SK-MEL-5 (cell line): ENCODE results near the gene ZYG11A. TPM values are rescaled to one million over a fixed set of nuclear protein-coding genes. Genes with fewer than 3 reads are reported as not detected.
A peak's percentile ranks its signal among the peaks of the same experiment; 100 is the strongest.
"Not testable (repeated sequence)": the region's sequence is repeated elsewhere in the genome, so short reads cannot be mapped to it uniquely, and the experiment has no call there.

Experiments
- DNase-seq: peaks from one replicate; pipeline ENCODE4 v3.0.0-alpha.2; 2016; ENCODE audit warnings: low read depth, low spot score
- in situ Hi-C: cut with HindIII; loops from 2 replicates; pipeline ENCODE4 v1.10.0; 2016; ENCODE audit warnings: low sequenced_read_pairs, high pct_unique_total_duplicates, low pct_unique_long_range_greater_than_20kb
- total RNA-seq: library from RNA; depleted of rRNA; stranded (reverse); fragments of >200 nt; shearing (Covaris generic); gene quantifications from 2 replicates; pipeline ENCODE4 v1.2.3, GENCODE V29; 2014

The ZYG11A gene
- total RNA-seq, 1 experiment from 2014 or later = not detected

GRCh38 chr1:52862666-52863458, 20.3 kb downstream of the ZYG11A start:
- in situ Hi-C loops = no loop called here

GRCh38 chr1:52867087-52867863, 24.7 kb downstream of the ZYG11A start:
- no peak for DNase-seq
- in situ Hi-C loops = no loop called here

More at GRCh38 chr1:52862666-52863458, 20.3 kb downstream of the ZYG11A start:
- DNase-seq = no peak

- DNase-seq, in situ Hi-C loops: not testable (repeated sequence)
These were observed 27.2 kb downstream of the ZYG11A start for GRCh38 chr1:52869727-52870126.

GRCh38 chr1:52876843-52877242, 34.3 kb downstream of the ZYG11A start:
- DNase-seq = no peak
- in situ Hi-C loops = no loop called here

GRCh38 chr1:52877554-52877953, 35.0 kb downstream of the ZYG11A start:
- no peak for DNase-seq
- in situ Hi-C loops = no loop called here

- DNase-seq = no peak
- in situ Hi-C loops = no loop called here
These were observed 37.6 kb downstream of the ZYG11A start for GRCh38 chr1:52880206-52880605.

GRCh38 chr1:52887483-52887882, 44.9 kb downstream of the ZYG11A start:
- no peak for DNase-seq
- in situ Hi-C loops = no loop called here

GRCh38 chr1:52892424-52893215, 50.1 kb downstream of the ZYG11A start:
- in situ Hi-C loops = no loop called here
- DNase-seq = no peak

GRCh38 chr1:52899445-52899894, 56.9 kb downstream of the ZYG11A start:
- in situ Hi-C loops = no loop called here
- DNase-seq = no peak

- in situ Hi-C loops = no loop called here
- DNase-seq = no peak
These were observed 57.8 kb downstream of the ZYG11A start for GRCh38 chr1:52900402-52900801.

GRCh38 chr1:52901384-52901783, 58.8 kb downstream of the ZYG11A start:
- in situ Hi-C loops = no loop called here

GRCh38 chr1:52904208-52904926, 61.8 kb downstream of the ZYG11A start:
- DNase-seq = no peak
- in situ Hi-C loops = no loop called here

More at GRCh38 chr1:52901384-52901783, 58.8 kb downstream of the ZYG11A start:
- peak; percentile 8 for DNase-seq

GRCh38 chr1:52904927-52905698, 62.6 kb downstream of the ZYG11A start:
- peak; percentile 14 for DNase-seq

GRCh38 chr1:52906135-52906603, 63.6 kb downstream of the ZYG11A start:
- in situ Hi-C loops = no loop called here
- no peak for DNase-seq

More at GRCh38 chr1:52904927-52905698, 62.6 kb downstream of the ZYG11A start:
- in situ Hi-C loops = no loop called here

- in situ Hi-C loops = no loop called here
- DNase-seq = no peak
These were observed 64.7 kb downstream of the ZYG11A start for GRCh38 chr1:52907068-52907811.

- DNase-seq = no peak
- in situ Hi-C loops = no loop called here
These were observed 65.2 kb downstream of the ZYG11A start for GRCh38 chr1:52907812-52908153.
